ENCODE data around the gene DNMBP. TPM values are rescaled to one million over a fixed set of nuclear protein-coding genes. Genes with fewer than 3 reads are reported as not detected.
A peak's percentile ranks its signal among the peaks of the same experiment; 100 is the strongest.

DNMBP gene
- total RNA-seq, 1 donor from 2014 or later, result 11.7 TPM

- no peak overlapping the region for H3K27ac Mint-ChIP-seq (ENCODE audit: unreplicated experiment)
- no peak for TF ChIP-seq CTCF (IDR thresholded peaks at IDR 0.05)
- H3K4me3 Mint-ChIP-seq (ENCODE audit: unreplicated experiment), result no peak overlapping the region
- DNase-seq (ENCODE audit: low spot score), result no peak
- no peaks in the 10 kb centered on the region for H3K9me3 Mint-ChIP-seq (ENCODE audit: low read depth)
- H3K27me3 Mint-ChIP-seq (ENCODE audit: low read depth), result no peaks in the 10 kb centered on the region
- H3K36me3 Mint-ChIP-seq (ENCODE audit: low read depth), result no peaks in the 10 kb centered on the region
- peaks cover 10% of the 10 kb centered on the region for H3K4me1 Mint-ChIP-seq (ENCODE audit: low read depth)
These were observed 27.1 kb upstream of the DNMBP start for GRCh38 chr10:100036850-100037249.

GRCh38 chr10:100033766-100034418 is 24.1 kb upstream of the DNMBP start:
- Mint-ChIP-seq H3K4me1 (ENCODE audit: low read depth) (peaks cover 5% of the 10 kb centered on the region), H3K36me3 (ENCODE audit: low read depth) (no peaks in the 10 kb centered on the region), H3K27me3 (ENCODE audit: low read depth) (no peaks in the 10 kb centered on the region), H3K27ac (ENCODE audit: unreplicated experiment) (no peak overlapping the region), H3K9me3 (ENCODE audit: low read depth) (no peaks in the 10 kb centered on the region), H3K4me3 (ENCODE audit: unreplicated experiment) (no peak overlapping the region)
- no peak for TF ChIP-seq CTCF (IDR thresholded peaks at IDR 0.05)
- DNase-seq (ENCODE audit: low spot score), result no peak

- Mint-ChIP-seq H3K9me3 (ENCODE audit: low read depth) (peaks cover 5% of the 10 kb centered on the region), H3K36me3 (ENCODE audit: low read depth) (no peaks in the 10 kb centered on the region), H3K27ac (ENCODE audit: unreplicated experiment) (no peak overlapping the region), H3K4me1 (ENCODE audit: low read depth) (peaks cover 7% of the 10 kb centered on the region), H3K27me3 (ENCODE audit: low read depth) (no peaks in the 10 kb centered on the region), H3K4me3 (ENCODE audit: unreplicated experiment) (no peak overlapping the region)
- DNase-seq (ENCODE audit: low spot score), result no peak
- TF ChIP-seq CTCF (IDR thresholded peaks at IDR 0.05), result no peak
These were observed 17.7 kb upstream of the DNMBP start for GRCh38 chr10:100027416-100027815.

DNA sequence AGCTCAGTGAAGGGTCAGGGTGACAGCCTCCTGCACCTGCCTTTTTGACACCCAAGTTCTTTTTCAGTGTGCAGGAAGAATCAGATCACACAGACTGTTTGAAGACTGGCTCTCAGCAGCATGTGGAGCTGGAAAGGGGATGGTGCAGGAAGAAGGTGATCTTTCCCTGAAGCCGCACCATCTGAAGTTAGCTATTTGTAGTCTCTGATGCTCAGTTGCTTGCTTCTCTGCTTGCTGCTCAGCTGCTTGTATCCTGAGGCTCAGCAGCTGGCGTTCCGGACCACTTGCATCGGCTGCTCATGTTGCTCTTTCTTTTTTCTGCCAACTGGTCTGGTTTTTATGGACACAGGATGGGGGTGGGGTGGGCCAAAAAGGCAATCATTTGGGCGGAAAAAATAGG is 15.8 kb upstream of the DNMBP start:
- peaks cover 9% of the 10 kb centered on the region for H3K4me1 Mint-ChIP-seq (ENCODE audit: low read depth)
- peaks cover 5% of the 10 kb centered on the region for H3K9me3 Mint-ChIP-seq (ENCODE audit: low read depth)
- no peaks in the 10 kb centered on the region for H3K36me3 Mint-ChIP-seq (ENCODE audit: low read depth)
- no peak overlapping the region for H3K27ac Mint-ChIP-seq (ENCODE audit: unreplicated experiment)
- no peaks in the 10 kb centered on the region for H3K27me3 Mint-ChIP-seq (ENCODE audit: low read depth)
- H3K4me3 Mint-ChIP-seq (ENCODE audit: unreplicated experiment), result peak overlapping the region; percentile 10
- DNase-seq (ENCODE audit: low spot score), result no peak
- no peak for TF ChIP-seq CTCF (IDR thresholded peaks at IDR 0.05)

GRCh38 chr10:100024748-100025147 is 15.0 kb upstream of the DNMBP start:
- Mint-ChIP-seq H3K27ac (ENCODE audit: unreplicated experiment) (no peak overlapping the region), H3K4me3 (ENCODE audit: unreplicated experiment) (no peak overlapping the region), H3K27me3 (ENCODE audit: low read depth) (no peaks in the 10 kb centered on the region), H3K9me3 (ENCODE audit: low read depth) (peaks cover 5% of the 10 kb centered on the region), H3K36me3 (ENCODE audit: low read depth) (no peaks in the 10 kb centered on the region), H3K4me1 (ENCODE audit: low read depth) (peaks cover 18% of the 10 kb centered on the region)
- no peak for DNase-seq (ENCODE audit: low spot score)
- TF ChIP-seq CTCF (IDR thresholded peaks at IDR 0.05), result no peak

All from chondrocyte (in vitro differentiated cells).